ENCODE measurements around the gene PRKG1.
"Not testable (repeated sequence)": the region's sequence is repeated elsewhere in the genome, so short reads cannot be mapped to it uniquely, and the experiment has no call there.

PRKG1 gene

DNA sequence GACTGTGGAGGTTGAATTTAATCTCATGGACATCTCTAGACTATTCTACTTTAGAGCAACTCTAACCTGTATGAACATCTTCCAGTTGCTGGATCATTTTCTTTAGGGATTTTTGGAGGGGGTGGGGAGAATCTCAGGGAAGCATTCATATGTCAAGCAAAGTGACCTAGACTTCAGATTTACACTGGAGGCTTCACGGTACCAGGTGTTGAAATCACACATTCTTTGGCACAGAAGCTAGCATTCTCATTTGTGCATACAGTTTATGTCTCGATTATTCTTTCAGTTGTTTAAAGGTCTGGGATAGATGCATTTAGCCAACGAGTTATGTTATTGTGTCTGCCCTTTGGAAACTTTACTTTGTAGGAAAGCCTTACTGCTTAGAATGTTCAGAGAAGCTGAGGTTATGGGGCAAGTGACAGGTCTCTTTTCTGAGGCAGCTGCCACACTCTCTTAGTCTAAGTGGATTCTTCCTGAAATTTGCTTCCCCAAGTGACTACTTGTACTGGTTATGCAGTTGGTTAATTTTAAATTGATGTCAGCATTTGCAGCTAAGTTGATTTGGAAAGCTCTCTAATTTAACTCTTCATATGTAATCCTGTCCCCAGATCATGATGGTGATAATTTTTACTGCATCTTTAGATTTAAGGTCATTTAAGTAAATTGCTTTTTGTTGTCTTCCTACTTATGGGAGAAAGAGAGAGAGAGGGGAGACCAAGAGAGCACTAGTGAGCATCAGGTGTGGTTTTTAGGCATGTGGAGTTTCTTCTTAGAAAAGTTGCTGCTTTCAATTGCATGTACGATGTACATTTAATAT lies 153.8 kb downstream of the PRKG1 start:
- DNase-seq (ENCODE audit: low spot score) = no peak

DNA sequence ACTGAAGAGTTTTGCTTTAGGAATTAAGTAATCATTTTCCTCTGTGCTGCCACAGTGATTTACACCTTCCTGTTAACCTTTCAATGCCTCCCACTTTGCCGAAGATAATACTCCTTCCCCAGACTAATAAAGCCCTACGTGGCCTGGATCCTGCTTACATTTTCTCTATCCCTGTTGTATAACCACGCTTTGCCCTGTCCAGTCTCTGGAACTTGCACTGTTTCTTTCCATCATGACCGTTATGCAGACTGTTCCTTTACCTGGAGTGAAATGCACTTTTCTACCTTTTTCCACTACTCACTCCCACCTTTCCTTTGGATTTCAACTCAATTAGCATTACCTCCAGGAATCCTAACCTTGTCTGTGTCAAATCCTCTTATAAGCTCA lies 154.4 kb downstream of the PRKG1 start:
- no peak for DNase-seq (ENCODE audit: low spot score)

DNA sequence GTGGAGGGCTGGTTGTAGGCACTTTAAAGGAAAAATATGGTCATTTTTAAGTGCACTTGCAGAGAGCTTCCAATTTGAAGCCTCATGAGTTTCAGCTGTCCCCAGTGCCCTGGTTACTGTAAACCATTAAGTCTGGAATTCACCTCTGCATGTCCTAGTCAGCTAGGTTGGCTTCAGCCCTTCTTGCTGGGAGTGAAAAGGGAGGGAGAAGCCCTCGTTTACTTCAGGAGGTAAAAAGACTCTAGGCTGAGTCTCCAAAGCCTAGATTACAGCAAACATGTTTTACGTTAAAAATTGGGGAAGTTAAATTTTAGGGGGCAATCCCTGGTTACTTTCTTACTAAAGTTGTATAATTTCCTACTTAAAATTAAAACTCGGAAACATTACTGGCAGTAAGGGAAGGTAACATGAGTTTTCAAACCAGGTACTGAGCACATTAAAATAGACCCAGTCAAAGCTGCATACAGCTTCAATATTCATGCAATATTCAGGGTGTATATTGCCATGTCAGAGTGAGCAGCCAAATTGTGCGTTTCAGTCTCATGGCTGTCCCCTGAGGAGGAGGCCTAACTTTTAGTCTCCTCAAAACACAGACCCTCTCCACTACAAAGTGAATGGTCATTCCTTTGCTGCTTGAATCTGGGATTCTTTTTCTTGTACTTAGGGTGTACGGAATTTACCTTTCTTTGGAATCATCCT lies 156.7 kb downstream of the PRKG1 start:
- no peak for DNase-seq (ENCODE audit: low spot score)

DNA sequence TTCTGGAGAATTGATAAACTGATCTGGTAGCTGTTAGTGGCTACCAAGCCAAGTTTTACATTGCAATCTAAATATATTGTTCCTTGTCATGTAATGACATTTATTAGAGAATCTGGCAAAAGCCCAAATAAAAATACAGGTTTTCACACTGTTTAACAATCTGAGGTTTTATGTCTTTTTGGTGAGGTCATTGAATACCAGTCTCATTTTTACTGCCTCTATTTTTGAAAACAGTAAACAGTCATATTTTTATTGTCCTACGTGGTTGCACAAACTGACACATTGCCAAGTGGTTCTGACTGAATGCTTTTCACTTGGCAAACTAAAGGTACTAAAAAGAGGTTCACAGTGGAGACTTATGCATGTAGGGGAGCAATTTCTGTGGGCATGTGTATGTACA lies 157.5 kb downstream of the PRKG1 start:
- no peak for DNase-seq (ENCODE audit: low spot score)

DNA sequence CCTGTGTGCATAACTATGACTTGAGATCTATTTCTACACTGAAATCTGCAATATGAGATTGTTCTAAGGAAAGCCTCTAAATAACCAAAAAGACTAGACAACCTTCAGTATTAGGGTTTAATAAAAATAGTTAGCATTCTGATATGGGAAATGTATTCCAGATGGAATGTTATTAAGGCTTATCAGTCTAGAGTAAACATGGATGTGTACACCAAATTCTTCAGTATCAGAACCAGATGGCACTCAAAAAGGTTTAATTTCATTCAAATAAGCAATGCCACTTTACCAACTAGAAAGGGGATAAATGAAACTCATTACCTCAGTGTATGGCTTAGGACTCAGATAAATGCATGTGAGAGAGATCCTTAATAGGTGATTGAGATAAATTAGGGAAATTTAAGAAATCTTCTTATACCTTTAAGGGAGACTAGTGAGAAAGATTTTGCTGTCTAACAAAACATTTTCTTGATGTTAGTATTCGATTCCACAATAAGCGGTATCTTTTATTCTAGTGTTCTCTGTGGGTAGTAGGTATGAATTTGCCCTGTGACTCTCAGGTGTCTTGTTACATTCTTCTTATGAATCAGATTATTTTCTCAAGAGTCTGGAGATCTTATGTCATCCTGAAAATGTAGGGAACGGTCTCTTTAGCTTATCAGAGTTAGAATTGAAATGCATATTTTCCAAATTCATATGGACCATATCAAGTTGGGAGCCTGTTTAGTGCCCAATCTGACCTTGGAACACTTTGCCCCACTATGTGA lies 159.2 kb downstream of the PRKG1 start:
- no peak for DNase-seq (ENCODE audit: low spot score)

DNA sequence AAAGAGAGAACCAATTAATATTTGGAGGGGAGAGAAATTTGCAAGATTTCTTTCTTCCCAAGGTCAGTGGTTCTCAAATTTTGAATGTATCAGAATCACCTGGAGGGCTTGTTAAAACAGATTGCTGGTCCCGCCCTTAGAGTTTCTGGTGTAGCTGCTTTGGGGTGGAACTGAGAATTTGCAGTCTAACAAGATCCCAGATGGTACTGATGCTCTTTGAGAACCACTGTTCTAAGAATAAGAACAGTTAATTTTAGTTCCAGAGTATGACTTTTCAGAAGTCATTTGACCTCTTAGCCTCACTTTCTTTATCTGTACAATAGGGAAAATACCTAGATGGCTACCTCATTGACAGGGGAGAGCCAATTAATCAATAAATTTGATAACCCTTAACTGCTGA lies 161.6 kb downstream of the PRKG1 start:
- no peak for DNase-seq (ENCODE audit: low spot score)

DNA sequence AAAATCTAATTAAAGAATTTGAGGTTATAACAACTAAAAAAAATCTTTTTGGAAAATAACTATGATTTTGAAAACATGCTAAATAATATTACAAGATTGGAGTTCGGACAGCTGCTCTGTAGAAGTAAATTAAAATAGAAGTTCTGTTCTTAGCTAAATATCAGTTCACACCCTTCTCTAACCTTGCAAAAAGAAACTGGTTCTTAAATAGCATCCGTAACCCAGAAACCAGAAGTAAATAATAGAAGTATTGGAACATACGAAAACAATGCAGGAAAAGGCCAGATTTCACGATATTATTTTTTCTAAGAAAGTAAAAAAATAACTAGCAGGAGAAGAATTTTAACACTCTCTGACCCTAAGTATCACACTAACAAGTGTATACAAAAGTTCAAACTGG lies 164.7 kb downstream of the PRKG1 start:
- DNase-seq (ENCODE audit: low spot score) = no peak

DNA sequence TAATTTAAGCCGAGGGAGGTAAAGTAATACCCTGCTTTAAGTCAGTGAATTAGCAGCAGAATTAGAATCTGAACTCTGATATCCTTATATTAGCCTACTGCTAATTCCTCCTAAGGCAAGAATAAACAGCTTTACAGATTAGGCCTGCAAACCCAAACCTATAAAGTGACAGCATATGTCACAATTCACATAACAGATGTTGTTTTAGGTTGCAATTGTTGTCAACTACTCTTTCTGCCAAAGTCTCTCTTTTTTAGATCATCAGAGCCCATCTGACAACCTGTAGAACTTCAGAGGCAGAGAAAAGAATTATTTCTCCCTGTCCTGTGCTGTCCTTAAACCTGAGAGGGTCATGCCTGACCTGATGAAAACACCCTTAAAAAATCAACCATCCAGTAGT lies 167.2 kb downstream of the PRKG1 start:
- DNase-seq (ENCODE audit: low spot score) = no peak

DNA sequence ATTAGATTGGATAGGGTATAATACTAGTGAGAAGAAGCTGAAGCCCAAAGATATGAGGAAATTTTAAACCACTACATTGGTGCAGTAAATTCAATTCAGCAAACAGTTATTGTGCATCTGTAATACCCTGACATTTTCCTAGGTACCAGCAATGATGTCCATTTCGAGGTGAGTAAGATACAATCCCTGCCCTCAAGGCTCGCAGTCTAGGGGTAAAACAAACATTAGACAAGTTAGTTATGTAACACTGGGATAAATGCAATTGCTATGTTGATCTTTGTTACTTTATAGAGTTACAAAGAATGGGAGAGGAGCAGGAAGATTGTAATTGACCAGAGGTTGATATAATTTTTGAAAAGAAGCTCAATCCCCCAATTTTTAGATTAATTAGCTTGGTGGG lies 168.1 kb downstream of the PRKG1 start:
- no peak for DNase-seq (ENCODE audit: low spot score)

DNA sequence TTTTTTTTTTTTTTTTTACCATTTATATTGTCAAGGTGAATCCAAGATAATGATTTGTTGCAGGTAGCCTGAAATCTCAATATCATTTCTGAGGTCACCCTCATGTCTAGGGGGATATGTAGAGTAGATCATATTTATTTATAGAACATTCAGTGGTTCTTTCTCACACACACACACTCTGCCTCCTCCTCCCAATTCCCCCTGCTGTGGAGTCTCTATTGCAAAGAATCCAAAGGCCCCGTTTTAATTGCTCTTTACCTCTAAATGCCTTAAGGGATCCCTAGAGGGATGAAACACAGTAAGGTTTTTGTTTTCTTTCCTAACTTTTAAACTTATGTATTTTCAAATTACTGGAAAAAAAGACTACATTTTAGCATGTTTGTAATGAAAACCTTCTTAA lies 170.0 kb downstream of the PRKG1 start:
- DNase-seq (ENCODE audit: low spot score) = no peak

DNA sequence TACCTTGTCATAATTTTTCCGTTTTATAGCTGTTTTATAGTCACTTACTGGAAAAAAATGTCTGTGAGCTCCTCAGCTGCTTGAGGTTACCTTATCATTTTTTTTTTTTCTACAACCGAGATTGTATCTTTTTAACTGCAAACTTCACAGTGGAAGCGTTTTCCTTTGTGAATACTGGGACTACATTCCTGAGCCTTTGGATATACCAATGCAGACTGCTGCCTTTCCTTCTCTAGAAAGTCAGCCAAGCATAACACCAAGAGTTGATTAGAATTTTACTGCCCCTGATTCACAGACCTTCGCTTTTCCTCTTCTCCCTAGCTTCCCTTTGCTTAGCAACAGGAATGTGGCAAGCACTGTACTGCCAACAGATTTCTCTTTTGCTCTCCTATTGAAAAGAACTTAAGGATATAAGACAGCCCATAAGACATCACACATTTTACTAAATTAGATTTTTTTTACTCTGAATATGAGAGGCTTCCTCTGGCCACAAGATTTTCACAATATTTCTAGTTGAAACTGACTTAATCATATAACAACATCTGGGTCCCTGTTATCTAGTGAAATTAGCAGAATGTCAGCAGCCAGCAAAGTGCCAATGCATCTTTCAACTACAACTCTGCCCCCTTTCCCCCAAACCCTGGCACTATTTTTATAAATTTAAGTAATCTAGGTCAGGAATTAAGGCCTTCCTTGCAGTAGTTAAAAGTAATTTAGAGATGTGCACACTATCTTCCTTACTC lies 170.6 kb downstream of the PRKG1 start:
- no peak for DNase-seq (ENCODE audit: low spot score)

DNA sequence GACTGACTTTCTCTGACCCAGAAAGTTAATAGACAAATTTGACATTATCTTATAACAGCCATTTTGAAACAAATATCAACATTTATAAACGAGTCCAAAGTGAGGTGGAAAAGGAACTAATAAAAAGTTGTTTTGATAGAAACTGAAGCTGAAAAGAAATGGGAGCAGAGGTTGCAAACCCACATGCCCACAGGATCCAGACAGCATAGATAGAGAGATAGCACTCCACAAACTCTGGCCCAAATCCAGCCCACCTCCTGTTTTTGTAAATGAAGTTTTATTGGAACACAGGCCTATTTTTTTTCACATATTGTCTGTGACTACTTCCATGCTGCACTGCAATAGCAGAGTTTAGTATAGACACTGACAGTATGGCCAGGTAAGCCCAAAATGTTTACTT lies 171.9 kb downstream of the PRKG1 start:
- no peak for DNase-seq (ENCODE audit: low spot score)

DNA sequence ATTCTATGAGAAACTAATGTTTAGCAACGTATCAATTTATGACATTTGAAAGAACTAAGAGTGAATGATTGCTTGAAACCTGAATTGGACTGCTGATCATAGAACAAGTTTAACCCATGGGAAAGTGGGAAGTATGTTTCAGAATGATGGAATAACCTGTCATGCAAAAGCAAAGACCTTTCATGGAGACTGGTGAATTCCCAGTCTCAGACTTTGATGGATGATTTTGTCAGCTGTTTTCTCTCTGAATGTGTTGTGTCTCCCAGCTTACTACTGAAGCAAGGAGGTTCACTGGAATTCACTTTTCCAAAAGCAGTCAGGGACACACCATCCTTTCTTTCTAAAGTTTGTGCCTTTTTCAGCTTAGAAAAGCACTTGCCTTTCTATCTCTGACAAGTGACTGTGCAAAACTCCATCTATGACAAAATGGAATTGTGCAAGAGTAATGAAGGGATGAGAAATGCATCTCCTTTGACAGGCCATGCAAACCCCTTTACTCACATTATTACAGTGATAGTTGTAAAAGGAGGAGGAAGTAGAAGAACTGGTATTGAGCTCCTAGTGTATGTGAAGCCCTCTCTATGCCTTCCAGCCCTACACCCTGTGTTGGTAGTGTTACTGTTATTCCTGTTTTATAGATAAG lies 176.1 kb downstream of the PRKG1 start:
- DNase-seq (ENCODE audit: low spot score) = no peak

DNA sequence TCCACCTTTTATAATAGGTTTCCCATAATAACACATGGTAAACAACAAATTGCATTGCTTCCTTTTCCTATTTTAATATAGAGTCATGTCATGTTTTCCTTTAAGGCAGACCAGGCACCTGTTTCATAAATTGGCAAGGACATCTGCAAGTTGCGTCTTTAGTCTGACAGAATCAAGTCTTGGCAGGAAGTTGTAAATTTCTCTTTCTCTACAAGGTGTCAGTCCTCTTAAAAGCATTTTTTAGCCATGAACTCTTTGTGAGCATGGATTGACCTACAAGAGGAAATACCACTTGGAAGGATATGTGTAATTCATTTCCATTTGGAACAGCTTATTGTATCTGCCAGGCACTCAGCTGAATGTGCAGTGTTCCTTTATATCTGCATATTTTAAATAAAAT lies 176.8 kb downstream of the PRKG1 start:
- no peak for DNase-seq (ENCODE audit: low spot score)

DNA sequence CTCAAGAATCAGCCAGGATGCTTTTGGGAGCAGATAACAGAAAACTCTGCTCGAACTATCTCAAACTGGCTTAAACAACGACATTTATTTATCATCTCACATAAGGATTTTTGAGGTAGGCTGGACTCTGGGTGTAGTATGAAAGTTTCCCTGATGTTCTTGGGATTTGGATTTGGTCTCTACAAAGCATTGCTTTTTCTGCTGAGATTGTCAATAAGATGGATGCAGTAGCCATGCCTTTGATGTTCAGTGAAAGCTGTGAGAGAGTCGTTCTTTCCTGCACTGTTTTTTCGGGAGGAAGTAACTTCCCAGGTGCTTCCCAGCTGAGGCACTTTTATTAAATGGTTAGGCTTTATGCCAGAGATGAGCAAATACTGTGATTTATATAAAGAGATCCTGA lies 181.1 kb downstream of the PRKG1 start:
- no peak for DNase-seq (ENCODE audit: low spot score)

DNA sequence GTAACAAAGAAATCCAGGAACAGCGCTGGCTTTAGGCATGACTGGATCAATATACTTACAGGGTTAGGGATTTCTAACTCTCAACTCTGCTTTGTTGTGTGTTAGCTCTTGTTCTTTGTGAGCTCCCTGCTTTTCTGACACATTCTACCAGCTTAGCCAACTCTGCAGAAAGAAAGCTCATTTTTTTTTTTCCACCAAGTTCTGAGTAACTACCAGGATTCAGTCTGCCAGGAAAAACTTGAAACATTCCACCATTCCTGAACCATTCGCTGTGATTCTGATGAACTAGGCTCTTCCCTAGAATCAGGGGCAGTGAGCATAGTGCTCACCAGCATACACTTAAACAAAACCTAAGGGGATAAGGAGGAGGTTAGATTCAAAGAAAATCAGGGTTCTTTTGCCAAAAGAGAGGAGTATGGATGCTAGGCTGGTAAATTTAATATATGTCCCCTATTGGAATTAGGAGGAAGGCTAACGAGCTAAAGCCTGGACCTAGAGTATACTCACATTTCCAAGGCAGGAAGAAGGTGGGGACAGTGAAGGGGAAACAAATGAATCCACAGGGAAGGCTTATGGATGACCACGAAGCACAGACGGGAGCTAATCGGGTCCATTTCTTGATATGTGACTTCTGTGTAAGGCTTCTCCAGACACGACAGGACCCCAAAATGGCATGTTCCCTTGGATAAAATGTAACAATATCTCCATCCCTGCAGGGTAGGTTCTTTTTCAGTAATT lies 183.4 kb downstream of the PRKG1 start:
- DNase-seq (ENCODE audit: low spot score) = no peak

DNA sequence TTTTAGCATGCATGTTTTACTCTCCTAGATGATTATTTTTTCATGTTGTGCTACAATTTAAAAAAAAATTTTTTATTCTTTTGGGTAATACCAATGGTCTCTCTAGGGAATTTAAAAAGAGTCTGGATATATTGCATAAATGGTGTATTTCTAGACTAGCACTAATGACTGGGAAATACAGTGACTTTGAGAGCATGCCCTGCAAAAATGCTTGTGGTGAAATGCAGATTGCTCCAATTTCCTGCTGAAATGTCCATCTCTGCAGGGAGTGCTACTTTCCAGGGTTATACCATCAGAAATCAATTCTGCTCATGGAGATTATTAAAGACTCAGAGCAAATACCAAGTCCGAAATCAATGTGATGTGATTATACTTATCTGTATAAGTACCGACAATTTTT lies 186.1 kb downstream of the PRKG1 start:
- DNase-seq (ENCODE audit: low spot score) = no peak

DNA sequence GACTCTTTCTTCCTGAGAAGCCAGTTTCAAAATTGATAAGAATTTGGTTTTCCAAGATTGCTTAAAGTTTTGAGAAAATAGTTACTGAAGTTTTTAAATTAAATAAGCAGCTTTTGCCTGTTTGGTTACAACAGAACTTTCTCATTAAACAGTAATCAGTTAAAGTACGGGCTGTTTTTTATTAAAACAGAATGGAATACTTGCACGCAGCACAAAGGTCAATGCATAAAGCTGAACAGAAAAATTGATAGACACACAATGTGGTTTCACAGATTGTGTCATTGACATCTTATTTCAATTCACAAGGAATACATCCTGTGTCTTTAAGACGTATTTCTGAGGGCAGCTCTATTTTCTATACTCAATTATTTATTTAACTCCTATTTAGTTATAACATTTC lies 192.2 kb downstream of the PRKG1 start:
- no peak for DNase-seq (ENCODE audit: low spot score)

DNA sequence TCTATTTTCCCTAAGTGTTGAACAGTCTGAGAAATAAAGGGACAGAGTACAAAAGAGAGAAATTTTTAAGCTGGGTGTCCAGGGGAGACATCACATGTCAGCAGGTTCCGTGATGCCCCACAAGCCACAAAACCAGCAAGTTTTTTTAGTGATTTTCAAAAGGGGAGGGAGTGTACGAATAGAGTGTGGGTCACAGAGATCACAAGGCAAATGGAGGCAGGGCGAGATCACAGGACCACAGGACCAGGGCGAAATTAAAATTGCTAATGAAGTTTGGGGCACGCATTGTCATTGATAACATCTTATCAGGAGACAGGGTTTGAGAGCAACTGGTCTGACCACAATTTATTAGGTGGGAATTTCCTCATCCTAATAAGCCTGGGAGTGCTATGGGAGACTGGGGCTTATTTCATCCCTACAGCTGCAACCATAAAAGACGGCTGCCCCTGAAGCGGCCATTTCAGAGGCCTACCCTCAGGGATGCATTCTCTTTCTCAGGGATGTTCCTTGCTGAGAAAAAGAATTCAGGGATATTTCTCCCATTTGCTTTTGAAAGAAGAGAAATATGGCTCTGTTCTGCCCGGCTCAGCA lies 193.8 kb downstream of the PRKG1 start:
- not testable (repeated sequence) for DNase-seq (ENCODE audit: low spot score)

DNA sequence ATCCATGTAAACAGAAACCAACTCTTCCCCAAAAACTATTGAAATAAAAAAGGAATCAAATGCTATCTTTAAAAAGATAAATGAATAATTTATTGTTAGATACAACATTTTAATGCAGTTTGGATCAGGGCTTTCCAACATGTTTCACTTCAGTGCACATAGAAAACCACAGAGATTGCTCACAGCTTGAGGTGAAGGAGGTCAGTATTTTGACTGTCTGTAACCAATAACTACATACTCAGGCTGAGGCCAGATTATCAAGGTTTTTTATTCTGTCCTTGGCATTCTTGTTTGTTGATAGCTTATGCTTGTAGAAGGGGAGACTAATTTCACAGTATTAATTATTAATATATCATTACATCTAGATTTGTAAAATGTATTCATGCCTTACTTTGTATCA lies 195.5 kb downstream of the PRKG1 start:
- no peak for DNase-seq (ENCODE audit: low spot score)

All from RKO (cell line).